GM23338 (cell line): ENCODE data around the gene DDA1. TPM values are rescaled to one million over a fixed set of nuclear protein-coding genes. Genes with fewer than 3 reads are reported as not detected.

Source experiments
- ATAC-seq: fragments of 200-7000 bp; cut with Tn5 transposase; 3 replicates; pipeline ENCODE4 v1.9.1; 2020
- DNase-seq: peaks from one replicate; pipeline ENCODE4 v3.0.0-alpha.2; 2015; ENCODE audit warnings: low spot score
- H2AFZ ChIP-seq: fragments of 200-600 bp; sonication (generic); 2 replicates; pipeline ENCODE4 v1.8.0; 2016; ENCODE audit warnings: antibody characterized with exemption, mild to moderate bottlenecking, moderate library complexity
- H3F3A ChIP-seq: fragments of 200-600 bp; sonication (generic); replicated peaks from 2 replicates; pipeline ENCODE4 v1.8.0; 2017; ENCODE audit warnings: antibody characterized with exemption, mixed run types, low read depth
- H3K27ac ChIP-seq: fragments of 200-600 bp; sonication (generic); 2 replicates; pipeline ENCODE4 v1.6.1; 2016; ENCODE audit warnings: low read depth
- H3K27me3 ChIP-seq: fragments of 200-600 bp; sonication (generic); 2 replicates; pipeline ENCODE4 v1.8.0; 2016; ENCODE audit warnings: mild to moderate bottlenecking, mixed run types, moderate library complexity; ENCODE audit not compliant: insufficient read depth
- H3K36me3 ChIP-seq: fragments of 200-600 bp; sonication (generic); 2 replicates; pipeline ENCODE4 v1.8.0; 2016; ENCODE audit warnings: mild to moderate bottlenecking; ENCODE audit not compliant: insufficient read depth
- H3K4me1 ChIP-seq: fragments of 200-600 bp; sonication (generic); 2 replicates; pipeline ENCODE4 v1.8.0; 2016; ENCODE audit warnings: mild to moderate bottlenecking, moderate library complexity; ENCODE audit not compliant: insufficient read depth
- H3K4me2 ChIP-seq: fragments of 200-600 bp; sonication (generic); 2 replicates; pipeline ENCODE4 v1.7.1; 2017; ENCODE audit warnings: mixed run types
- H3K4me3 ChIP-seq: fragments of 200-600 bp; sonication (generic); 2 replicates; pipeline ENCODE4 v1.6.1; 2016; ENCODE audit warnings: mixed run types
- H3K79me2 ChIP-seq: fragments of 200-600 bp; sonication (generic); replicated peaks from 2 replicates; pipeline ENCODE4 v1.8.0; 2017; ENCODE audit warnings: mild to moderate bottlenecking; ENCODE audit not compliant: insufficient read depth
- H3K9me2 ChIP-seq: fragments of 200-600 bp; sonication (generic); 2 replicates; pipeline ENCODE4 v1.8.0; 2017; ENCODE audit not compliant: insufficient read depth
- H4K20me1 ChIP-seq: fragments of 200-600 bp; sonication (generic); replicated peaks from 2 replicates; pipeline ENCODE4 v1.8.0; 2017; ENCODE audit warnings: mild to moderate bottlenecking; ENCODE audit not compliant: insufficient read depth
- H3K27ac Mint-ChIP-seq: 2 replicates; pipeline ENCODE4 v1.8.0; 2020; ENCODE audit warnings: inconsistent platforms, mild to moderate bottlenecking, moderate library complexity, mixed read lengths
- H3K27me3 Mint-ChIP-seq: 3 replicates; pipeline ENCODE4 v1.8.0; 2022; ENCODE audit warnings: low read depth, mild to moderate bottlenecking, moderate library complexity, mixed read lengths, inconsistent platforms; ENCODE audit not compliant: insufficient read depth, poor library complexity
- H3K36me3 Mint-ChIP-seq: 3 replicates; pipeline ENCODE4 v1.8.0; 2021; ENCODE audit warnings: low read depth, mild to moderate bottlenecking, inconsistent platforms, moderate library complexity, mixed read lengths
- H3K4me1 Mint-ChIP-seq: 3 replicates; pipeline ENCODE4 v1.8.0; 2020; ENCODE audit warnings: mild to moderate bottlenecking, inconsistent platforms, mixed read lengths
- H3K4me3 Mint-ChIP-seq: 3 replicates; pipeline ENCODE4 v1.8.0; 2021; ENCODE audit warnings: moderate library complexity, mild to moderate bottlenecking, inconsistent platforms, mixed read lengths
- H3K9me3 Mint-ChIP-seq: 3 replicates; pipeline ENCODE4 v1.8.0; 2020; ENCODE audit warnings: moderate library complexity, mild to moderate bottlenecking, inconsistent platforms, mixed read lengths
- CREB1 ChIP-seq: fragments of 250-450 bp; sonication (Bioruptor Pico); IDR thresholded peaks from 2 replicates; pipeline ENCODE4 v1.5.0; 2020; ENCODE audit warnings: low read depth, mild to moderate bottlenecking, moderate library complexity
- EZH2 ChIP-seq: fragments of 200-600 bp; sonication (generic); IDR thresholded peaks from one replicate; pipeline ENCODE4 v1.8.0; 2017; ENCODE audit warnings: antibody characterized with exemption, mild to moderate bottlenecking, low read depth; ENCODE audit not compliant: unreplicated experiment
- EZH2phosphoT487 ChIP-seq: fragments of 200-600 bp; sonication (generic); IDR thresholded peaks from one replicate; pipeline ENCODE4 v1.8.1; 2018; ENCODE audit warnings: antibody characterized with exemption; ENCODE audit not compliant: unreplicated experiment
- JUNB ChIP-seq: IDR thresholded peaks from one replicate; pipeline ENCODE4 v1.6.1; 2016; ENCODE audit warnings: antibody characterized with exemption; ENCODE audit not compliant: unreplicated experiment
- NANOG ChIP-seq: IDR thresholded peaks from 2 replicates; pipeline ENCODE4 v1.6.1; 2016; ENCODE audit warnings: antibody characterized with exemption, borderline replicate concordance
- POLR2AphosphoS5 ChIP-seq: IDR thresholded peaks from 2 replicates; pipeline ENCODE4 v1.6.1; 2016; ENCODE audit warnings: antibody characterized with exemption, low read depth
- STAT1 ChIP-seq: IDR thresholded peaks from one replicate; pipeline ENCODE4 v1.6.1; 2016; ENCODE audit warnings: antibody characterized with exemption; ENCODE audit not compliant: unreplicated experiment
- ZNF114 ChIP-seq: fragments of 250-450 bp; sonication (Bioruptor Pico); IDR thresholded peaks from 2 replicates; pipeline ENCODE4 v1.5.0; 2020; ENCODE audit warnings: mild to moderate bottlenecking, moderate library complexity
- ZNF331 ChIP-seq: fragments of 250-450 bp; sonication (Bioruptor Pico); IDR thresholded peaks from 2 replicates; pipeline ENCODE4 v1.5.0; 2020; ENCODE audit warnings: low read depth, mild to moderate bottlenecking, moderate library complexity
- polyA plus RNA-seq: library from polyadenylated mRNA; unstranded; fragments of >200 nt; fragmentation: Nextera tagmentation; extraction: Ambion mirVana; gene quantifications from 2 replicates; pipeline ENCODE4 v1.2.1, GENCODE V29; 2016
- total RNA-seq: library from RNA; depleted of rRNA; stranded (reverse); fragments of >200 nt; shearing (Covaris generic); gene quantifications from 2 replicates; pipeline ENCODE4 v1.2.3, GENCODE V29; 2014
- TF ChIP-seq, protein P1 (sequence below): fragments of 250-450 bp; sonication (Bioruptor Pico); IDR thresholded peaks from 2 replicates; pipeline ENCODE4 v1.5.0; 2020; ENCODE audit warnings: mild to moderate bottlenecking, moderate library complexity
- TF ChIP-seq, protein P2 (sequence below), 2 experiments: fragments of 200-600 bp in 1 of 2; sonication (generic) in 1 of 2; conservative IDR thresholded peaks; 2 replicates each; pipeline versions ENCODE4 v1.5.1 to v1.6.1; 2016 to 2017; ENCODE audit warnings: antibody characterized with exemption in 2 of 2, low read depth in 2 of 2, mild to moderate bottlenecking in 2 of 2, moderate library complexity in 1 of 2
- TF ChIP-seq, protein P3 (sequence below): IDR thresholded peaks from one replicate; pipeline ENCODE4 v1.6.1; 2018; ENCODE audit warnings: antibody characterized with exemption; ENCODE audit not compliant: unreplicated experiment
- TF ChIP-seq, protein P4 (sequence below): IDR thresholded peaks from 2 replicates; pipeline ENCODE4 v1.6.1; 2016; ENCODE audit warnings: antibody characterized with exemption

The DDA1 gene
- total and polyA plus RNA-seq, 2 experiments from 2014 or later, result 34.6 to 107 TPM

DNA sequence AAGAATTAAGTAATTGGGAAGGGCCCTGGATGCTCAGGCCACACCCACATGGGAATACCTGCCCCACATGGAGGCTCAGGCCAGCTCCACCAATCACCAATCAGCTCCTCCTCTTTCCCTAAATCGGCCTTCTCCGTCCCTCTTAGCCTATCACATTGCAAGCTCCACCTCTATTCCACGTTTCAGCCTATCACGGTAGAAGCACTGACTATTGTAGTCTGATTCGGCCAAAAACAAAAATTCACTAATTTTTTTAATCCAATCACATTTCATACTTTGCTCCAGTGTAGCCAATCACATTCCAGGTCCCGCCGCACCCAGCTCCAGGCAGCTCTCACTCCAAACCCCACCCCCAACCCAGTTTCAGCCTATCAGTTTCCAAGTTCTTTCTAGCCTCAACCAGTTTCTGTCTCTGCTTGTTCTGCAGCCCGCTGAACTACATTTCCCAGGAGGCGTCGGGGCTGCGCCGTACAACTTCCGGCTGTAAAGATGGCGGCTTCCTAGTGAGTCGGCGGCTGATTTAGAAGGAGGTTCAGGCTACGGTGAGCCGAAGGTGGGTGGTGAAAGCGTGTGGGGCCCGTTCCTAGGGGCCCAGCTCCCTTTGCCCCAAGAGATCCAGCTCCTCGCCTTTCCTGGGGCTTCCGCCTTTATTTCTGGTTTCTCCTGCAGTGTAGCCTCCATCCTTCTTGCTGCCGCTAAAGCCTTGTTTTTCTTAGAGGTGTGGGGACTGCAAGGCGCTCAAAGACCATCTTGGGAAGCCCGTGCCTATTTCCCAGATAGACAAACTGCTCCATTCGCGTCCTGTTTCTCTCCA, 42.2 kb upstream of the DDA1 start, which contains the start of gene BABAM1:
TSS of gene BABAM1 (plus strand) at position 469 of the 814 bp plus-strand sequence. CDS start 1,364 bp downstream, outside the sequence.
- DNase-seq (peak; percentile 99), ATAC-seq (peak; percentile 94)
- Histone ChIP-seq H3K4me1 (0 out of 2 replicates have a peak, but pooled peaks cover 5% of the 10 kb centered on the region), H3K27me3 (no peaks in the 10 kb centered on the region), H3K36me3 (peaks cover 4% of the 10 kb centered on the region), H3K9me2 (no peaks in the 10 kb centered on the region), H3F3A (peaks cover 4% of the 10 kb centered on the region; the same call in 1 of the 2 replicates), H3K27ac (peak within 1 kb of the TSS; percentile 90), H3K79me2 (peaks cover 12% of the 10 kb centered on the region; the same call in 1 of the 2 replicates), H3K4me2 (peak within 1 kb of the TSS; percentile 88), H2AFZ (no peak within 1 kb of the TSS; the same call in 1 of the 2 replicates), H3K4me3 (peak within 1 kb of the TSS; percentile 79), H4K20me1 (no peaks in the 10 kb centered on the region)
- H3K9me3 Mint-ChIP-seq, result peaks cover 6% of the 10 kb centered on the region; the same call in 2 of the 3 replicates
- peaks cover 22% of the 10 kb centered on the region for H3K27me3 Mint-ChIP-seq
- H3K36me3 Mint-ChIP-seq, result peaks cover 32% of the 10 kb centered on the region
- H3K4me3 Mint-ChIP-seq, result peak within 1 kb of the TSS; percentile 96
- peak within 1 kb of the TSS; percentile 97 for H3K27ac Mint-ChIP-seq
- H3K4me1 Mint-ChIP-seq, result peaks cover 20% of the 10 kb centered on the region
- TF ChIP-seq, protein P1, sequence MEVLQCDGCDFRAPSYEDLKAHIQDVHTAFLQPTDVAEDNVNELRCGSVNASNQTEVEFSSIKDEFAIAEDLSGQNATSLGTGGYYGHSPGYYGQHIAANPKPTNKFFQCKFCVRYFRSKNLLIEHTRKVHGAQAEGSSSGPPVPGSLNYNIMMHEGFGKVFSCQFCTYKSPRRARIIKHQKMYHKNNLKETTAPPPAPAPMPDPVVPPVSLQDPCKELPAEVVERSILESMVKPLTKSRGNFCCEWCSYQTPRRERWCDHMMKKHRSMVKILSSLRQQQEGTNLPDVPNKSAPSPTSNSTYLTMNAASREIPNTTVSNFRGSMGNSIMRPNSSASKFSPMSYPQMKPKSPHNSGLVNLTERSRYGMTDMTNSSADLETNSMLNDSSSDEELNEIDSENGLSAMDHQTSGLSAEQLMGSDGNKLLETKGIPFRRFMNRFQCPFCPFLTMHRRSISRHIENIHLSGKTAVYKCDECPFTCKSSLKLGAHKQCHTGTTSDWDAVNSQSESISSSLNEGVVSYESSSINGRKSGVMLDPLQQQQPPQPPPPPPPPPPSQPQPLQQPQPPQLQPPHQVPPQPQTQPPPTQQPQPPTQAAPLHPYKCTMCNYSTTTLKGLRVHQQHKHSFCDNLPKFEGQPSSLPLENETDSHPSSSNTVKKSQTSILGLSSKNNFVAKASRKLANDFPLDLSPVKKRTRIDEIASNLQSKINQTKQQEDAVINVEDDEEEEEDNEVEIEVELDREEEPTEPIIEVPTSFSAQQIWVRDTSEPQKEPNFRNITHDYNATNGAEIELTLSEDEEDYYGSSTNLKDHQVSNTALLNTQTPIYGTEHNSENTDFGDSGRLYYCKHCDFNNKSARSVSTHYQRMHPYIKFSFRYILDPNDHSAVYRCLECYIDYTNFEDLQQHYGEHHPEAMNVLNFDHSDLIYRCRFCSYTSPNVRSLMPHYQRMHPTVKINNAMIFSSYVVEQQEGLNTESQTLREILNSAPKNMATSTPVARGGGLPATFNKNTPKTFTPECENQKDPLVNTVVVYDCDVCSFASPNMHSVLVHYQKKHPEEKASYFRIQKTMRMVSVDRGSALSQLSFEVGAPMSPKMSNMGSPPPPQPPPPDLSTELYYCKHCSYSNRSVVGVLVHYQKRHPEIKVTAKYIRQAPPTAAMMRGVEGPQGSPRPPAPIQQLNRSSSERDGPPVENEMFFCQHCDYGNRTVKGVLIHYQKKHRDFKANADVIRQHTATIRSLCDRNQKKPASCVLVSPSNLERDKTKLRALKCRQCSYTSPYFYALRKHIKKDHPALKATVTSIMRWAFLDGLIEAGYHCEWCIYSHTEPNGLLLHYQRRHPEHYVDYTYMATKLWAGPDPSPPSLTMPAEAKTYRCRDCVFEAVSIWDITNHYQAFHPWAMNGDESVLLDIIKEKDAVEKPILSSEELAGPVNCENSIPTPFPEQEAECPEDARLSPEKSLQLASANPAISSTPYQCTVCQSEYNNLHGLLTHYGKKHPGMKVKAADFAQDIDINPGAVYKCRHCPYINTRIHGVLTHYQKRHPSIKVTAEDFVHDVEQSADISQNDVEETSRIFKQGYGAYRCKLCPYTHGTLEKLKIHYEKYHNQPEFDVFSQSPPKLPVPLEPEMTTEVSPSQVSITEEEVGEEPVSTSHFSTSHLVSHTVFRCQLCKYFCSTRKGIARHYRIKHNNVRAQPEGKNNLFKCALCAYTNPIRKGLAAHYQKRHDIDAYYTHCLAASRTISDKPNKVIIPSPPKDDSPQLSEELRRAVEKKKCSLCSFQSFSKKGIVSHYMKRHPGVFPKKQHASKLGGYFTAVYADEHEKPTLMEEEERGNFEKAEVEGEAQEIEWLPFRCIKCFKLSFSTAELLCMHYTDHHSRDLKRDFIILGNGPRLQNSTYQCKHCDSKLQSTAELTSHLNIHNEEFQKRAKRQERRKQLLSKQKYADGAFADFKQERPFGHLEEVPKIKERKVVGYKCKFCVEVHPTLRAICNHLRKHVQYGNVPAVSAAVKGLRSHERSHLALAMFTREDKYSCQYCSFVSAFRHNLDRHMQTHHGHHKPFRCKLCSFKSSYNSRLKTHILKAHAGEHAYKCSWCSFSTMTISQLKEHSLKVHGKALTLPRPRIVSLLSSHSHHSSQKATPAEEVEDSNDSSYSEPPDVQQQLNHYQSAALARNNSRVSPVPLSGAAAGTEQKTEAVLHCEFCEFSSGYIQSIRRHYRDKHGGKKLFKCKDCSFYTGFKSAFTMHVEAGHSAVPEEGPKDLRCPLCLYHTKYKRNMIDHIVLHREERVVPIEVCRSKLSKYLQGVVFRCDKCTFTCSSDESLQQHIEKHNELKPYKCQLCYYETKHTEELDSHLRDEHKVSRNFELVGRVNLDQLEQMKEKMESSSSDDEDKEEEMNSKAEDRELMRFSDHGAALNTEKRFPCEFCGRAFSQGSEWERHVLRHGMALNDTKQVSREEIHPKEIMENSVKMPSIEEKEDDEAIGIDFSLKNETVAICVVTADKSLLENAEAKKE (CRISPR knock-in tag), result no peak
- TF ChIP-seq POLR2AphosphoS5 (peak; percentile 78), EZH2 (no peak), JUNB (no peak), ZNF114 (CRISPR knock-in tag) (0 out of 2 replicates have a peak, but pooled peaks have one; percentile 73), NANOG (no peak), EZH2phosphoT487 (no peak), CREB1 (CRISPR knock-in tag) (peak; percentile 69), STAT1 (no peak), ZNF331 (no peak)
- TF ChIP-seq, protein P2, sequence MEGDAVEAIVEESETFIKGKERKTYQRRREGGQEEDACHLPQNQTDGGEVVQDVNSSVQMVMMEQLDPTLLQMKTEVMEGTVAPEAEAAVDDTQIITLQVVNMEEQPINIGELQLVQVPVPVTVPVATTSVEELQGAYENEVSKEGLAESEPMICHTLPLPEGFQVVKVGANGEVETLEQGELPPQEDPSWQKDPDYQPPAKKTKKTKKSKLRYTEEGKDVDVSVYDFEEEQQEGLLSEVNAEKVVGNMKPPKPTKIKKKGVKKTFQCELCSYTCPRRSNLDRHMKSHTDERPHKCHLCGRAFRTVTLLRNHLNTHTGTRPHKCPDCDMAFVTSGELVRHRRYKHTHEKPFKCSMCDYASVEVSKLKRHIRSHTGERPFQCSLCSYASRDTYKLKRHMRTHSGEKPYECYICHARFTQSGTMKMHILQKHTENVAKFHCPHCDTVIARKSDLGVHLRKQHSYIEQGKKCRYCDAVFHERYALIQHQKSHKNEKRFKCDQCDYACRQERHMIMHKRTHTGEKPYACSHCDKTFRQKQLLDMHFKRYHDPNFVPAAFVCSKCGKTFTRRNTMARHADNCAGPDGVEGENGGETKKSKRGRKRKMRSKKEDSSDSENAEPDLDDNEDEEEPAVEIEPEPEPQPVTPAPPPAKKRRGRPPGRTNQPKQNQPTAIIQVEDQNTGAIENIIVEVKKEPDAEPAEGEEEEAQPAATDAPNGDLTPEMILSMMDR (conservative IDR thresholded peaks at IDR 0.05; ENCODE audit: low read depth in 2 of 2), result no peak
- TF ChIP-seq, protein P3, sequence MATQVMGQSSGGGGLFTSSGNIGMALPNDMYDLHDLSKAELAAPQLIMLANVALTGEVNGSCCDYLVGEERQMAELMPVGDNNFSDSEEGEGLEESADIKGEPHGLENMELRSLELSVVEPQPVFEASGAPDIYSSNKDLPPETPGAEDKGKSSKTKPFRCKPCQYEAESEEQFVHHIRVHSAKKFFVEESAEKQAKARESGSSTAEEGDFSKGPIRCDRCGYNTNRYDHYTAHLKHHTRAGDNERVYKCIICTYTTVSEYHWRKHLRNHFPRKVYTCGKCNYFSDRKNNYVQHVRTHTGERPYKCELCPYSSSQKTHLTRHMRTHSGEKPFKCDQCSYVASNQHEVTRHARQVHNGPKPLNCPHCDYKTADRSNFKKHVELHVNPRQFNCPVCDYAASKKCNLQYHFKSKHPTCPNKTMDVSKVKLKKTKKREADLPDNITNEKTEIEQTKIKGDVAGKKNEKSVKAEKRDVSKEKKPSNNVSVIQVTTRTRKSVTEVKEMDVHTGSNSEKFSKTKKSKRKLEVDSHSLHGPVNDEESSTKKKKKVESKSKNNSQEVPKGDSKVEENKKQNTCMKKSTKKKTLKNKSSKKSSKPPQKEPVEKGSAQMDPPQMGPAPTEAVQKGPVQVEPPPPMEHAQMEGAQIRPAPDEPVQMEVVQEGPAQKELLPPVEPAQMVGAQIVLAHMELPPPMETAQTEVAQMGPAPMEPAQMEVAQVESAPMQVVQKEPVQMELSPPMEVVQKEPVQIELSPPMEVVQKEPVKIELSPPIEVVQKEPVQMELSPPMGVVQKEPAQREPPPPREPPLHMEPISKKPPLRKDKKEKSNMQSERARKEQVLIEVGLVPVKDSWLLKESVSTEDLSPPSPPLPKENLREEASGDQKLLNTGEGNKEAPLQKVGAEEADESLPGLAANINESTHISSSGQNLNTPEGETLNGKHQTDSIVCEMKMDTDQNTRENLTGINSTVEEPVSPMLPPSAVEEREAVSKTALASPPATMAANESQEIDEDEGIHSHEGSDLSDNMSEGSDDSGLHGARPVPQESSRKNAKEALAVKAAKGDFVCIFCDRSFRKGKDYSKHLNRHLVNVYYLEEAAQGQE, result no peak
- TF ChIP-seq, protein P4, sequence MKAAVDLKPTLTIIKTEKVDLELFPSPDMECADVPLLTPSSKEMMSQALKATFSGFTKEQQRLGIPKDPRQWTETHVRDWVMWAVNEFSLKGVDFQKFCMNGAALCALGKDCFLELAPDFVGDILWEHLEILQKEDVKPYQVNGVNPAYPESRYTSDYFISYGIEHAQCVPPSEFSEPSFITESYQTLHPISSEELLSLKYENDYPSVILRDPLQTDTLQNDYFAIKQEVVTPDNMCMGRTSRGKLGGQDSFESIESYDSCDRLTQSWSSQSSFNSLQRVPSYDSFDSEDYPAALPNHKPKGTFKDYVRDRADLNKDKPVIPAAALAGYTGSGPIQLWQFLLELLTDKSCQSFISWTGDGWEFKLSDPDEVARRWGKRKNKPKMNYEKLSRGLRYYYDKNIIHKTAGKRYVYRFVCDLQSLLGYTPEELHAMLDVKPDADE, result peak; percentile 93
